Inflammatory macrophage treated with lipopolysaccharide for 4 hours (primary cell): ENCODE data around the gene RINT1.
"Not testable (repeated sequence)": the region's sequence is repeated elsewhere in the genome, so short reads cannot be mapped to it uniquely, and the experiment has no call there.

Experiments
- DNase-seq: peaks from one replicate; pipeline ENCODE4 v3.0.0-alpha.2; 2020

RINT1 gene

DNA sequence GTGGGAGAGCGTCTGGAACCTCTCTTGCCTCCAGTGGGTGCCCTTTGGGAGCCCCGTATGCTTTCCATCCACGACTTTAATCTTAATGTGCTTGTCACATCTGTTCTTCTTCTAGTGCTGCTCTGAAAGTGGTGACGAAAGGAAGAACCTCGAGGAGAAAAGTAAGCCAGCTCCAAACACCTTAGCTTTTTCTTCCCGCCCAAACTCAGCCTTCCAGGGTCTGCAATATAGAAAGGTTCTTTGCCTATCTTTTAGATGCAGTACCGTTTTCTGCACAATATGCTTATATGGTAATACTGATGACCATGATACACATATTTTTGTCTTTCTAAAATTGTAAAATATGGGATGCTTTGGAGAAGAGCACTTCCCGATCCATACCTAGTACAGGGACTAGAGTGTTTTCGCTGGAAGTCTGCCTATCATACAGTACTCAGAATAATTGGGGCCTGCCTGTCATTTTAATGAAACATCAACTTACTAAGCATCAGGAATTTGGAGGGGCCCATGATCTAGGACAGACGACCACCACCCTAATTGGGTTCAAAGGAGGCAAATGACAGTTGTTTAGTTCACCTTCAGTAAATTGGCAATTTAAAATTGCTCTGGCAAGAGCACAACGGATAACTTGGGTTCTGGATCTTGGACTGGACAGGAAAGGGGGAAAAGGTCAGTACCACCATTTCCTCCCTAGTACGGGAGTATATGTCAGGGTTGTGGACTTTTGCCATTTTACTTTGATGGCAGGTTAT is 884 bp downstream of the RINT1 start:
- no peak for DNase-seq

DNA sequence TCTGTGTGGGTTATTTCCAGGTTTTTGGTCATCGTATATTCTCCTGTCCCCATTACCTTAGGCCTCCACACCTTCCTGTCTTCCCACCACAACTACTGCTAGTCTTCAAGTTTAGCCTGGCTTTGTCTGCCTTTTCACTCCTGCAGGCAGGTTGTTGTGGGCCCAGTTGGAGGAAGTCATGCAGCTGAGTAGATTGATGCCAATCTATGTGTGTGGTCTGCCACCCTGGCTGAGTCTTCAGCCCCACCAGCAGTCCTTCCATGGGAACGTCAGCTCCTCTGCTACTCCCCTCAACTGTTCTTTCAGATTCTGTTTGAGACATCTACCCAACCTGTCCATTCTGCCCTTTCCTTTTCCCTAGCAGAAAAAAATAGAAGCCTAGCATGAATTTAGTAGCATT is 6.3 kb downstream of the RINT1 start:
- DNase-seq, result no peak

DNA sequence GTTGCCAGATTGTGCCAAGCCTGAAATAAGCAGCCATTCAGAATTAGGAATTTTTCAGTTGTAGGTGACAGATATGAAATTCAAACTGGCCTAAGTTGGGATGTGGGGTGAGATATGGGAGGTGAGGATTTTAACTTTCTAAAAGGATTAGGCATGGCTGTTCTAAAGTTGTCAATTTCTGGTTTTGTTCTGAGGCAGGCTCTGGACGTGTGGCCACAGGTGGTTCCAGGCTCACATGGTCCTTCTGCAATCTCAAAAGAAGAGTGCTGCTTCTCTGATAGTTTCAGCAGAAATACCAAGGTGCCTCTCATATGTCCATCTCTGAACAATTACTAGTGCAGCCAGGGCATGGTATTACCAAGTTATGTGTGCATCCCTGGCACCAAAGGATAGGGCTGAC is 27.9 kb downstream of the RINT1 start:
- no peak for DNase-seq

DNA sequence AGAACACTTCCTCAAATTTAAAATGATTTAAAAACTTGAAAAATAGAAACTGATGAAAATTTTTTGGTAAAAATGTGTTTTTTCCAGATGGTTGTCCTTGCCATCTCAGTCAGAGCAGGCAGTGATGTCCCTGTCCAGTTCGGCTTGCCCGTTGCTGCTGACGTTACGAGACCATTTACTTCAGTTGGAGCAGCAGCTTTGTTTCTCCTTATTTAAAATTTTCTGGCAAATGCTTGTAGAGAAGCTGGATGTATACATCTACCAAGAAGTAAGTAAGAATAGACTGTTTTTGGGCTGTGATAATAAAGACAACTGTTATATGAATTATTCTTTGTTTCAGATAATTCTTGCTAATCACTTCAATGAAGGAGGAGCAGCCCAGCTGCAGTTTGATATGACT is 33.2 kb downstream of the RINT1 start:
- DNase-seq, result no peak

DNA sequence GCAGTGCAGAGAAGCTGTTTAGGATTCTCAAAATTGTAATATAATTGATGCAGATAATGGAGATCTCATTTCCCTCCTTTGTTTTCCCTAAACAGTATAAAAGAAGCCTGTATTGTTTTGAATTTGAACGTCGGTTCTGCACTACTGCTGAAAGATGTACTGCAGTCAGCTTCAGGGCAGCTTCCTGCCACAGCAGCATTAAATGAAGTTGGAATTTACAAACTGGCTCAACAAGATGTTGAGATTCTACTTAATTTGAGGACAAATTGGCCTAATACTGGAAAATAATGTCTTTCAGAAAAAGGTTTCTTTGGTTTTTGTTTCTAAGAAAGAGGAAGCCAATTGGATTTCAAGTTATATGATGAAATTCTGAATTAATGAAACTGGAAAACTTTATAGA is 35.0 kb downstream of the RINT1 start:
- DNase-seq, result no peak

DNA sequence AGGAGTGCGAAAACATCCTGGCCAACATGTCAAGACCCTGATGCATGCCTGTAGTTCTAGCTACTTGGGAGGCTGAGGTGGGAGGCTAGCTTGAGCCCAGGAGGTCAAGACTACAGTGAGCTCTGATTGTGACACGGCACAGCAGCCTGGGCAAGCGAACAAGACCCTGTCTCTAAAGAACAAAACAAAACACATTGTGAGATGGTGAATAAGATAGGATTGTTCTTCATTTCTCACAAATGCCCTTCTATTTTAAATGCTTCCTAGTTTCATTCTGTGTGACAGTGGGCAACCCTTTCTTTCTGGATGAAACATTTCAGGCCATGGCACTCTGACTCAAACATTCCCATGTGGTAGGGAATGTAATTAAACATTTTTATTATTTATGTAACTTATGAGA is 35.8 kb downstream of the RINT1 start:
- no peak for DNase-seq

DNA sequence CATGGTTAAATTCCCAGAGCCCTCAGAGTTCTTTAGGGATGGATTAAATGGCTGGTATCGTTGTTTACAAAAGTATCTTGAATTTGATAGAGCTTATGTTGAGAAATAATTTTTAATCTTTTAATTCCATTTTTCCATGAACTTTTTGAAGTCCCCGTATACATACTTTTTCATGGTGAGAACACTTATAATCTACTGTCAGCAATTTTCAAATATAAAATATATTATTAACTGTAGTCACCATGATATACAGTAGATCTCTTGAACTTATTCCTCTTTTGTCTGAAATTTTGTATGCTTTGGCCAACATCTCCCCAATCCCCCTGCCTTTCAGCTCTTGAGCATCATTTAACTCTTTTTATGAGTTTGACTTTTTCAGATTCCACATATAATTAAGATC is 39.9 kb downstream of the RINT1 start:
- no peak for DNase-seq

DNA sequence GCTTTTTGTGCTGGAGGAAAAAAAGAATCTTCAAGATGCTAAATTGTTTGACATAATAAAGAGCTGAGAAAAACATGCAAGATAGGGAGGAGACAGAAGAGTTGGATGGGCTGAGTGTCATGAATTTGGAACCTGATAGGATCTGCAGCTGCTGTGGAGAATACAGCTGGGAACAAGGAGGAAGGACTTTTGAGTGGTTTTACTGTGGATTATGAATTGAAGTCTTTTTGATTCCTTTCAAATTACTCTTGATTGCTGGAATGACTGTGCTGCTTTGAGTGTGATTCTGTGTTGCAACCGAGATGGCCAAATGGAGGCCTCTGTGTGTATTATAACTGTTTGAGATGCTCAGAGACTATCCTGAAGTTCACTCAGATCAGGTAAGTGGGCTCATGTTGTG is 45.2 kb downstream of the RINT1 start:
- DNase-seq, result no peak

DNA sequence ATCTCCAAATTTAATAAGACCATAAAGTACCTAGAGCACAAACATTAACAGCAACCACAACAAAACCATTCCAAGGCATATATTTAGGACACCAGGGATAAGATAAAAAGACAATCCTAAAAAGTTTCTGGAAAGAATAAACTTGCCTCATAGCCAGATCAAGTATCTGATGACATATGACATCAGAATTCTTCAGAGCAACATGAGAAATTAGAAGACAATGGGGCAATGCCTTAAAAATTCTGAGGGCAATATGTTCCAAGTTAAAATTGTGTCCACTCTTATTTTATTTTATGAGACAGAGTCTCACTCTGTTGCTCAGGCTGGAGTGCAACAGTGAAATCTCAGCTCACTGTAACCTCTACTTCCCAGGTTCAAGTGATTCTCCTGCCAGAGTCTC is 46.5 kb downstream of the RINT1 start:
- no peak for DNase-seq

DNA sequence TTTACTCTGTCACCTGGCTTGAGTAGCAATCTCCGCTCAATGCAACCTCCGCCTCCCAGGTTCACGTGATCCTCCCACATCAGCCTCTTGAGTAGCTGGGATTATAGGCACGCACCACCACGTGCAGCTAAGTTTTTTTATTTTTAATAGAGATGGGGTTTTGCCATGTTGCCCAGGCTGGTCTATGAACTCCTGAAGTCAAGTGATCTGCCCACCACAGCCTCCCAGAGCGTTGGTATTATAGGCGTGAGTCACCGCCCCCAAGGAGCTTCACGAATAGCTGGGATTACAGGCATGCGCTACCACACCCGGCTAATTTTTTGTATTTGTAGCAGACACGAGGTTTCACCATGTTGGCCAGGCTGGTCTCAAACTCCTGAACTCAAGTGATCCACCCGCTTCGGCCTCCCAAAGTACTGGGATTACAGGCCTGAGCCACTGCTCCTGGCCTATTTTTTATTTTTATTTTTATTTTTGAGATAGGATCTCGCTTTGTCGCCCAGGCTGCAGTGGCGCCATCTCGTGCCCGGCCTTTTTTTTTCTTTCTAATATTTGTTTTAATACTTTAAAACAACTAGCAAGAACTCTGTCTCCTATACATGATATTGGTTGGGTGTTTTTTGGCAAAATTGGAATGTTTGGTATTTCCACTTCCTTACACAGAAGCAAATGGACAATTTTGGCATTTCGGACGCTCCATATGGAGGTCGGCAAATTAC is 48.2 kb downstream of the RINT1 start:
- no peak for DNase-seq

DNA sequence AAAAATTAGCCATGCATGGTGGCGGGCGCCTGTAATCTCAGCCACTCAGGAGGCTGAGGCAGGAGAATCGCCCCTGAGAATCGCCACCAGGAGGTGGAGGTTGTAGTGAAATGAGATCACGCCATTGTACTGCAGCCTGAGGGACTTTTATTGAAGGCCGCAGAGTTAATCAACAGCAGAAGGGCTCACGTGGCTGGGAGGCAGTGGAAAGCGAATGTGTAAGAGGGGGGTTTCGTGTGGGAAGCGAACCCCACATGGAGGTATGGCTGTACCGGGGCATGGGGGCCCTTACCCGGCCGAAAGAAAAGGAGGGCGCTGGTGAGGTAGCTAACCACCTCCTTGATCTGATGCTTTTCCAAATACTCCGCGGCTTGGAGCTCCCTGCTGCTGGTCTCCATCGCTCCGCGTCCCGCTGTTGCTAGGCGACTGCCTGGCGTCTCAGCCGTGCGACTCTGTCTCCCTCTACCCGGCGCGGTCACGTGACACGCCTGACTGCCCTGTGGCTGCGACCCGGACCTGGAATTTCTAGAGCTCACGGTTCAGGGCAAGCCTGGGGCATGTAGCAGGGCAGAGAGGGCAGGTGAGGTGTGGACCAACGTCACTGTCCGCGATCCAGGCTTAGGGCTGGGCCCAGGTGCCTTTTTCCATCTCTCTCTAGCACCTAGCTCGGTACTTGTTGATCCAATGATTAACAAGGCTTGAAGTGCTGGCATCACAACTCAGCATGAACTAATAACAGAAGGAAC is 49.2 kb downstream of the RINT1 start, which contains the start of gene EFCAB10:
Gene EFCAB10, minus strand, starts transcription at position 428 of the 746 bp plus-strand sequence. Its CDS starts 30 bp downstream, at position 398.
- peak; percentile 22 for DNase-seq

DNA sequence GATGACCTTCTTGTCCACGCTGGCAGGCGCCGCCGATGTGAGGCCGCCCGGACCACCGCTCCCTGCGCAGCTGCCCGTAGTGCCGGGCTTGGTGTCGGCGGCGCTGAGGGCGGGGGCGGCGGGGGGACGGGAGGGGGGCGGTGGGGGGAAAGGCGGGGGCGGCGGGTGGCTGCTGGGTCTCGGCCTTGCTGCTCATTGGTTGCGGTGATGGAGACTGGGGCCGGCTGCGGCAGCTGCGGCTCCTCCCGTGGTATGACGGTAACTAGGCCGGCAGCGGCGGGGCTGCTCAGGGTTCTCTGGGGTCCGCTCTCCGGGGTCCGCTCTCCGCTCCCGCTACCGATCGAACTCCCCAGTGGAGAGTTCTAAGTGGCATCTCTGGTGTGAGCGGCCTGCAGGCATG is 51.1 kb downstream of the RINT1 start:
- DNase-seq, result no peak

DNA sequence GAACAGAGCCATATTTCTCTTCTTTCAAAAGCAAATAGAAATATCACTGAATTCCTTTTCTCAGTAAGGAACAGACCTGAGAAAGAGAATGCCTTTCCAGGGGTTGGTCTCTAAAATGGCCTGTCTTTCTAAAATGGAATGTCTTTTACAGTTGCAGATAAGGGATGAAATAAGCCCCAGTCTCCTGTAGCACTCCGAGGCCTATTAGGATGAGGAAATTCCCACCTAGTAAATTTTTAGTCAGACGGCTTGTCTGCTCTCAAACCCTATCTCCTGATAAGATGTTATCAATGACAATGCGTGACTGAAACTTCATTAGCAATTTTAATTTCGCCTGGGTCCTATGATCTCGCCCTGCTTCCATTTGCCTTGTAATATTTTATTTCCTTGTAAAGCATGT is 52.2 kb downstream of the RINT1 start:
- DNase-seq, result no peak

DNA sequence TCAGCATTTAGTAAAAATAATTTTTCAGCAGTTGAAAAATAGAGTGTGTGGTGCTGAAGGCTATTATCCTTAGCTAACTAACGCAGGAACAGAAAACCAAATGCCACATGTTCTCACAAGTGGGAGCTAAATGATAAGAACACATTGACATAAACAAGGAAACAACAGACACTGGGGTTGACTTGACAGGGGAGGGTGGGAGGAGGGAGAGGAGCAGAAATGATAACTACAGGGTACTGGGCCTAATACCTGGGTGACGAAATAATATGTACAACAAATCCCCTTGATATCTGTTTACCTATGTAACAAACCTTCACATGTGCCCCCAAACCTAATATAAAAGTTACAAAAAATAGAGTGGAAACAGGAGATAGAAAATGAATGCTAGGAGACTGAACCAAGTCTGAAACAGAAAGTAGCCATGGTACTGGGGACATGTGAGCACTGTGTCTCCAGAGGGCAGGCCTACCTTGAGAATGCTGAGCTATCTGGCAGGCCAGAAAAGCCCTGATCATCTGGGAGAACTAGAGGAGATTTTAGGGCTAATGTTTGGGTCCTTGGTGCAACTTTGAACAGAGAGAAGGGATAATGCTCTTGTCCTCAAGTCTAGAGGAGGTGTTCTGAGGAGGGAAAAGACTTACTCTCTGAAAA is 54.0 kb downstream of the RINT1 start:
- no peak for DNase-seq

DNA sequence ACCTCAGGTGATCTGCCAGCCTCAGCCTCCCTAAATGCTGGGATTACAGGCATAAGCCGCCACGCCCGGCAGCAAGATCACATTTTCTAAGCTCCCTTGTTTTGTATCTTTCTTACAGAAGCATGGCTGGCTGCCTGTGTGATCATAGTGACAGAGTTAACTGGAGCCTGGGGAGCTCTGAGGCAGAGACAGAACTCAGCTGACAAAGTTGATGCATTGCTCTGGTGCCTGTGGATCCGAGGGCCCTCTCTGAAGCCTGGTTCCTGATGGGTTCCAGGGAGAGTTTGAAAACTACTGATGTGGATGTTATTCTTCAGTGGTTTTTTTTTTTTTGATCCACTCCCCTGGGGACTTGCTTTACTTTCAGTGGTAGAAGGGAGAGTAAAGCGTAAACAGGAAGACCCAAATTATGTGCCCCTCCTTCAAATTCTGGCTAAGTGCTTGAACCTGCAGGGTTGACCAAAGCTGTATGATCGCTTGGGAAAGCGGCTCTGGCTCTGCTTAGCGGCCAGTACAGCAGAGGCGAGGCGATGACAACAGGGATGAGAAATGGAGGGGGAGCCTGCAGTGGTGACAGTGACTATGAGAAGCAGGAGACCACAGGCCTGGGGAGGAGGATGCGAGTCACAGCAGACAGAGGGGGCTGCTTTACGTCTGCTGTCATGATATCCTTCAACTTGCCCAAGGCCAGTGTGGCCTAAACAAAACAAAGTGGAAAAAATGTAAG is 56.1 kb downstream of the RINT1 start:
- DNase-seq, result no peak

DNA sequence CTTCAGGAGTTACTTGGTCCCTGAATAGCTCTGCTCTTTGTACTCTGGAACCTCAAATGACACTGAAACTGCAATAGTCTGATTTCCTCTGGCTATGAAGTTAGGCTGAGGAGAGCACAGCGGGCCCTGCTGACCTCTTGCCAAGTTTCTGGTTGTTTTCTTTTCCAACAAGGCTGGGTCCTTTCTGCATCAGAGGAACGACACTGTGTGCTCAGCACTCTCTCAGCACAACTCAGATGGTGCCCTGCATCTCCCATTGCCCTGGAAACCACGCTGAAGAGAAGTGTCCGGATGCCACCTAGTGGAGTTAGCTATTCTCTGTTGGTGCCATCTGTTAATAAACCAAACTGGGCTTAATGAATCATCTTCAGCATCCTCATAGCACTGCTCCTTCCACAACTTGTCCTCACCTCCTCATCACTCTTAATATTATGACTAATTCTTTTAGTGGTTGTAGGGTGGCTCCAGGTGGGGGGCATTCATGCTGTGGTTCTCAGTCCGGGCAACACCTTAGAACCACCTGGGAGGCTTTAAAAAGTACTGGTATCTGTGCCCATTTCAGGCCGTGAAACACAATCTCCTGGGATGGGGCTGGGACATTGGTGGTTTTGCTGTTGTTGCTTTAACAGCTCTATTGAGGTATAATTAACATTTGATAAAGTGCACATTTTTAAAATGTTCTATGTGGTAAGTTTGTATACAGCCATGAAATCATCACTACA is 57.5 kb downstream of the RINT1 start:
- peak; percentile 54 for DNase-seq

DNA sequence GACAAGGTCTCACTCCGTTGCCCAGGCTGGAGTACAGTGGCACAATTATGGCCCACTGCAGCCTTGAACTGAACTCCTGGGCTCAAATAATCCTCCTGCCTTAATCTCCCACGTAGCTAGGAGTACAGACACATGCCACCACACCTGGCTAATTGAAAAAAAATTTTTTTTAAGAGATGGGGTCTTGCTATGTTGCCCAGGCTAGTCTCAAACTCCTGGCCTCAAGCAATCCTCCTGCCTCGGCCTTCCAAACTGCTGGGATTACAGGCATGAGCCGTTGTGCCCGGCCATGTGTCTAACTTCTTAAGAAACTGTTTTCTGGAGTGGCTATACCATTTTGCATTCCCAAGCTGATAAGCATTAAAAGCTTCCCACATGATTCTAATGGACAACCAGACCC is 58.8 kb downstream of the RINT1 start:
- DNase-seq, result no peak

DNA sequence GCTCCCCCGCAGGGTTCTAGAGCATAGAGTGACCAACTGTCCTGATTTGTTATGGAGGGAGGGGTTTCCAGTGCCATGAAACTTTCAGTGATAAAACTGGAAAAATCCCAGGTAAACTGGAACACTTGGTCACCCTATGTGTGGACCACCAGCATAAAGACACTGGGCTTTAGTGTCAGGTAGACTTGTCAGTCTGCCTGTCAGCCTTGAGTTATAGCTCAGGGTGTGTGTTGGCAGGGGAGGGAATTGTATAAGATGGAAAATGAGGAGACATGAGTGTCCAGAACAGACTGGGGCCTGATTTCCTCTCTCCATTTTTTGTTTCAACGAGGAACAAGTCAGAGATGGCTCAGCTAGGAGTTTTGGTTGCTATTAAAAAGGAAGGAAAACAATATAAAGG is 59.5 kb downstream of the RINT1 start:
- no peak for DNase-seq

DNA sequence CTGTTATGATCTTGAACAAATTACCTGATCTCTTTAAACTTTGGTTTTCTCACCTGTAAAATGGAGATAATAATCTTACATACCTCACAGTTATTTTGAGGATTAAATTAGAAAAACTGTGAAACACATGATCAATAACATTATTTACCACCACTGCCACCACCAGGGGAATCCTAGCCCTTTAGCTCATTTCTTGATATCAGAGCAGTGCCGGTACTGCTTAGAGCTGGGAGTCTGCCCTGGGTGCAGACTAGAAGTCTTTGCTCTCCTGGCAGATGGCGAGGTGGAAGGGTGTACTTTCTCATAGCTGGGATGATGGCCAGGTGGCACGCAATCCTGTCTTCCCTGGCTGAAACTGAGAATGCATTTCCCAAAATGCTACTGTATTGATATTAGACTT is 62.0 kb downstream of the RINT1 start:
- no peak for DNase-seq

DNA sequence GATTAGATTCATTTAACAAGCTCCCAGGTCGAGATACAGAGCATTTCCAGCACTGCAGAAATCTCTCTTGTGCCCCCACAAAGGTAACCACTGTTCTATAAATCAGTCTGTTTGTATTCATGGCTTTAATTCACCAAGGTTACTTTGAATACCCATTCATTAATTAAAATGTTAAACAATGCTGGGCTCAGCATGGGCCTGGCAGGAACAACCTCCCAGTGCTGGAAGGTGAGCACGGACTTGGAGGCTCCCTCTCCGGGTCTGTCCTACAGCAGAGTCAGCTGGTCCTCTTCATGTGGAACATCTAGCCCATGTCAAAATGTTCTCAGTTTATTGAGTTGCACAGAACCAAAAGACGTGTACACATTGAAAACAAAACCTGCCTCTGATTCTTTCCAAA is 64.9 kb downstream of the RINT1 start:
- DNase-seq, result no peak

DNA sequence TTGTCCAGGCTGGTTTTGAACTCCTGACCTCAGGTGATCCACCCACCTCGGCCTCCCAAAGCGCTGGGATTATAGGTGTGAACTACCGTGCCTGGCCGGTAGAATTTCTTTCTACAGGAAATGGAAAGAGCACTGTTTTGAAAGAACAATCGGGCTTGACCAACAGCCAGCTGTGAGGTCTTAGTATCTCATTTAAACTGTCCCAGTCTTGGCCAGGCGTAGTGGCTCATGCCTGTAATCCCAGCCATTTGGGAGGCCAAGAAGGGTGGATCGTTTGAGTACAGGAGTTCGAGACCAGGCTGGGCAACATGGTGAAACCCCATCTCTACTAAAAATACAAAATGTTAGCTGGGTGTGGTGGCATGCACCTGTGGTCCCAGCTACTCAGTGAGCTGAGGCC is 67.1 kb downstream of the RINT1 start:
- not testable (repeated sequence) for DNase-seq

DNA sequence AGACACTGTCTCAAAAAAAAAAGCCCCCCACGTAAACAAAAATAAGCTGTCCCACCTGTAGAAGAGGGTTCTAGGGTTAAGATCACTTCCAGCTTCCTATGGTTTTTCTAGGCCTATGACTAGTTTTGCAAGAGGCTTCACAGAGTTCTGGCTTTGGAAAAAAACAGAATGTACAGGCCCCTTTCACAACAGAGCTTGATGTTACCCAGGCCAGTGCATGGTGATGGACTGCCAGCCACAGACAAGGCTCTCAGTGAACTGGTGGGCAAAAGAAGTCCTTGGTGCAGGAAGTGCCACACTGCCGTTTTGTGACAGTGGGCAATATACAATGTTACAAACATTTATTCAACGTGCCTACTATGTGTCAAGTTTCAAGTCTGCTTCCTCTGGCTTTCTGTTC is 67.5 kb downstream of the RINT1 start:
- no peak for DNase-seq
